K562 (cell line): ENCODE measurements around the gene KCNH2. TPM values are rescaled to one million over a fixed set of nuclear protein-coding genes. Genes with fewer than 3 reads are reported as not detected.

ENCODE experiments used
- CCAR2 ChIP-seq: fragments of 200-400 bp; formaldehyde crosslinking; IDR thresholded peaks from 2 replicates; pipeline ENCODE4 v1.6.1; 2017; ENCODE audit warnings: mild to moderate bottlenecking, low read depth, low read length
- MITF ChIP-seq: IDR thresholded peaks from 2 replicates; pipeline ENCODE4 v1.6.1; 2014; ENCODE audit warnings: antibody characterized with exemption
- RREB1 ChIP-seq: fragments of 250-450 bp; sonication (Bioruptor Pico); IDR thresholded peaks from 2 replicates; pipeline ENCODE4 v1.4.0; 2020
- THAP12 ChIP-seq: fragments of 250-450 bp; sonication (Bioruptor Pico); IDR thresholded peaks from 2 replicates; pipeline ENCODE4 v1.9.0; 2021; ENCODE audit warnings: mild to moderate bottlenecking, inconsistent platforms
- ZNF12 ChIP-seq: sonication (generic); formaldehyde crosslinking; IDR thresholded peaks from 2 replicates; pipeline ENCODE4 v1.4.0; 2020; ENCODE audit warnings: mild to moderate bottlenecking, missing genetic modification reagents
- polyA plus RNA-seq, 8 experiments: library from polyadenylated mRNA; depleted of rRNA in 4 of 8; stranded (reverse) in 5 of 8; unstranded in 3 of 8; fragments of >200 nt; fragmentation: Nextera tagmentation in 2 of 8; fragmentation: Illumina TruSeq in 1 of 8; extraction: Ambion mirVana in 2 of 8; extraction: Trizol in 1 of 8; gene quantifications; 2 replicates each; pipeline versions ENCODE4 v1.2.1 to v1.2.3, GENCODE V29; 2011 to 2014; ENCODE audit warnings: inconsistent platforms in 1 of 8, missing spikeins in 1 of 8
- total RNA-seq, 7 experiments: library from RNA; depleted of rRNA in 6 of 7; stranded (reverse); fragments of >200 nt in 6 of 7; fragmentation: Illumina TruSeq in 2 of 7; extraction: Trizol in 2 of 7; gene quantifications; 2 replicates each; pipeline versions ENCODE4 v1.2.1 to v1.2.3, GENCODE V29; 2011 to 2021; ENCODE audit warnings: low replicate concordance in 1 of 7
- TF ChIP-seq, protein P1 (sequence below): fragments of 450-650 bp; IDR thresholded peaks from 2 replicates; pipeline ENCODE4 v1.6.1; 2016; ENCODE audit warnings: low read depth

The KCNH2 gene
- total and polyA plus RNA-seq, 9 of the 15 experiments (the other 6 are each of a cell fraction or from before 2014, with no cell fraction given) = 18.1 to 368 (median 218) TPM

GRCh38 chr7:150988230-150989226 lies 10.4 kb upstream of the KCNH2 start (continued):
- TF ChIP-seq THAP12 (CRISPR knock-in tag) = peak; percentile 16; the same call in 1 of the 2 replicates
- TF ChIP-seq CCAR2 = no peak
- no peak for TF ChIP-seq ZNF12 (CRISPR knock-in tag)
- TF ChIP-seq RREB1 (CRISPR knock-in tag) = 0 out of 2 replicates have a peak, but pooled peaks have one; percentile 9
- no peak for TF ChIP-seq MITF
- TF ChIP-seq, protein P1, sequence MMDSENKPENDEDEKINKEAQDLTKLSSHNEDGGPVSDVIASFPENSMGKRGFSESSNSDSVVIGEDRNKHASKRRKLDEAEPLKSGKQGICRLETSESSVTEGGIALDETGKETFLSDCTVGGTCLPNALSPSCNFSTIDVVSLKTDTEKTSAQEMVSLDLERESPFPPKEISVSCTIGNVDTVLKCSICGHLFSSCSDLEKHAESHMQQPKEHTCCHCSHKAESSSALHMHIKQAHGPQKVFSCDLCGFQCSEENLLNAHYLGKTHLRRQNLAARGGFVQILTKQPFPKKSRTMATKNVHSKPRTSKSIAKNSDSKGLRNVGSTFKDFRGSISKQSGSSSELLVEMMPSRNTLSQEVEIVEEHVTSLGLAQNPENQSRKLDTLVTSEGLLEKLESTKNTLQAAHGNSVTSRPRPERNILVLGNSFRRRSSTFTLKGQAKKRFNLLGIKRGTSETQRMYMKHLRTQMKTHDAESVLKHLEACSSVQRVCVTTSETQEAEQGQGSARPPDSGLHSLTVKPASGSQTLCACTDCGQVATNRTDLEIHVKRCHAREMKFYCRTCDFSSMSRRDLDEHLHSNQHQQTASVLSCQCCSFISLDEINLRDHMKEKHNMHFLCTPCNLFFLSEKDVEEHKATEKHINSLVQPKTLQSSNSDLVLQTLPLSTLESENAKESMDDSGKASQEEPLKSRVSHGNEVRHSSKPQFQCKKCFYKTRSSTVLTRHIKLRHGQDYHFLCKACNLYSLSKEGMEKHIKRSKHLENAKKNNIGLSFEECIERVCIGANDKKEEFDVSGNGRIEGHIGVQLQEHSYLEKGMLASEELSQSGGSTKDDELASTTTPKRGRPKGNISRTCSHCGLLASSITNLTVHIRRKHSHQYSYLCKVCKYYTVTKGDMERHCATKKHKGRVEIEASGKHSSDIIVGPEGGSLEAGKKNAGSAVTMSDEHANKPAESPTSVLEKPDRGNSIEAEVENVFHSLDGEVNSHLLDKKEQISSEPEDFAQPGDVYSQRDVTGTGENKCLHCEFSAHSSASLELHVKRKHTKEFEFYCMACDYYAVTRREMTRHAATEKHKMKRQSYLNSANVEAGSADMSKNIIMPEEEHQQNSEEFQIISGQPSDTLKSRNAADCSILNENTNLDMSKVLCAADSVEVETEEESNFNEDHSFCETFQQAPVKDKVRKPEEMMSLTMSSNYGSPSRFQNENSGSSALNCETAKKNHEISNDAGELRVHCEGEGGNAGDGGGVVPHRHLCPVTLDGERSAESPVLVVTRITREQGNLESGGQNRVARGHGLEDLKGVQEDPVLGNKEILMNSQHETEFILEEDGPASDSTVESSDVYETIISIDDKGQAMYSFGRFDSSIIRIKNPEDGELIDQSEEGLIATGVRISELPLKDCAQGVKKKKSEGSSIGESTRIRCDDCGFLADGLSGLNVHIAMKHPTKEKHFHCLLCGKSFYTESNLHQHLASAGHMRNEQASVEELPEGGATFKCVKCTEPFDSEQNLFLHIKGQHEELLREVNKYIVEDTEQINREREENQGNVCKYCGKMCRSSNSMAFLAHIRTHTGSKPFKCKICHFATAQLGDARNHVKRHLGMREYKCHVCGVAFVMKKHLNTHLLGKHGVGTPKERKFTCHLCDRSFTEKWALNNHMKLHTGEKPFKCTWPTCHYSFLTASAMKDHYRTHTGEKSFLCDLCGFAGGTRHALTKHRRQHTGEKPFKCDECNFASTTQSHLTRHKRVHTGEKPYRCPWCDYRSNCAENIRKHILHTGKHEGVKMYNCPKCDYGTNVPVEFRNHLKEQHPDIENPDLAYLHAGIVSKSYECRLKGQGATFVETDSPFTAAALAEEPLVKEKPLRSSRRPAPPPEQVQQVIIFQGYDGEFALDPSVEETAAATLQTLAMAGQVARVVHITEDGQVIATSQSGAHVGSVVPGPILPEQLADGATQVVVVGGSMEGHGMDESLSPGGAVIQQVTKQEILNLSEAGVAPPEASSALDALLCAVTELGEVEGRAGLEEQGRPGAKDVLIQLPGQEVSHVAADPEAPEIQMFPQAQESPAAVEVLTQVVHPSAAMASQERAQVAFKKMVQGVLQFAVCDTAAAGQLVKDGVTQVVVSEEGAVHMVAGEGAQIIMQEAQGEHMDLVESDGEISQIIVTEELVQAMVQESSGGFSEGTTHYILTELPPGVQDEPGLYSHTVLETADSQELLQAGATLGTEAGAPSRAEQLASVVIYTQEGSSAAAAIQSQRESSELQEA = peak; percentile 22; the same call in 1 of the 2 replicates
